ENCODE data around the gene LPP. TPM values are rescaled to one million over a fixed set of nuclear protein-coding genes. Genes with fewer than 3 reads are reported as not detected.

The LPP gene
- polyA plus RNA-seq, 1 donor (not counting 4 experiments of a cell fraction or from before 2014, with no cell fraction given), result 16.0 TPM

DNA sequence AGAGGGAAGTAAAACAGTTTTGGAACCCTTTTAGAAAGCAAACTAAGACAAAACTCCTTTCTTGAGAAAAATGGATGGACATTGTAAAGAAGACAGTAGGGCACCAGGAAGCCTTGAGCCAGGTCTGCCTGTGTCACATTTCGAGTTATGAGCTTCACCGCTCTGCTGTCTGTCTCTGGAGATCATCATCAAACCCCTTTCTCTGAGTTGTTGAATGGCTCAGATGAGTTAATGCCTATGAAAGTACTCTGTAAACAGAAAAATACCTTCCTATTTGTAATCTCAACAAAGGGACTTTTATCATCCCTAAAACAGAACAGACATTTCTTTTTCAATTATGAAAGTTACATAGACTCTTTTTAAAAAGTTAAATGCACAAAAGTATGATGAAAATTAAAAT is 145.8 kb downstream of the LPP start:
- H3K27ac ChIP-seq (ENCODE audit: control insufficient read depth, insufficient read depth, low read length), result no peak overlapping the region
- DNase-seq (ENCODE audit: low read depth, low spot score) (no peak), FAIRE-seq (no peak)
- H3K4me2 ChIP-seq (ENCODE audit: control insufficient read depth, extremely low read depth, insufficient read depth, low read depth, low read length), result no peak overlapping the region
- no peak overlapping the region for H3K9ac ChIP-seq (ENCODE audit: control insufficient read depth, extremely low read depth, insufficient read depth, low read length)
- no peak overlapping the region for H3K4me3 ChIP-seq (ENCODE audit: control insufficient read depth in 2 of 3, extremely low read depth in 1 of 3, insufficient read depth in 2 of 3, low read depth in 1 of 3, low read length in 3 of 3)
- peaks cover 43% of the 10 kb centered on the region for H3K4me1 ChIP-seq (ENCODE audit: control insufficient read depth, extremely low read depth, insufficient read depth, low read length)
- no peaks in the 10 kb centered on the region for H3K27me3 ChIP-seq (ENCODE audit: control insufficient read depth, extremely low read depth, insufficient read depth, low read length)
- no peak overlapping the region for H2AFZ ChIP-seq (ENCODE audit: control insufficient read depth, low read length)
- peaks cover 4% of the 10 kb centered on the region for H3K79me2 ChIP-seq (ENCODE audit: control insufficient read depth, insufficient read depth, low read length)
- H3K9me3 ChIP-seq (ENCODE audit: control insufficient read depth, low read depth, low read length), result no peaks in the 10 kb centered on the region
- H4K20me1 ChIP-seq (ENCODE audit: control insufficient read depth, extremely low read depth, insufficient read depth, low read length), result no peaks in the 10 kb centered on the region
- H3K9me1 ChIP-seq (ENCODE audit: control insufficient read depth, extremely low read depth, insufficient read depth, low read length), result no peaks in the 10 kb centered on the region
- dilution Hi-C loops (cut with MboI; ENCODE audit: extremely low pct_ligation_motif_present, low sequenced_read_pairs), result no loop called here
- peaks cover 0 to 2% of the 10 kb centered on the region in 2 experiments for H3K36me3 ChIP-seq (ENCODE audit: control insufficient read depth in 2 of 2, extremely low read depth in 1 of 2, insufficient read depth in 2 of 2, low read length in 2 of 2)
- no peak for TF ChIP-seq EZH2 (IDR thresholded peaks at IDR 0.05; ENCODE audit: low read length)
- TF ChIP-seq, protein P1, sequence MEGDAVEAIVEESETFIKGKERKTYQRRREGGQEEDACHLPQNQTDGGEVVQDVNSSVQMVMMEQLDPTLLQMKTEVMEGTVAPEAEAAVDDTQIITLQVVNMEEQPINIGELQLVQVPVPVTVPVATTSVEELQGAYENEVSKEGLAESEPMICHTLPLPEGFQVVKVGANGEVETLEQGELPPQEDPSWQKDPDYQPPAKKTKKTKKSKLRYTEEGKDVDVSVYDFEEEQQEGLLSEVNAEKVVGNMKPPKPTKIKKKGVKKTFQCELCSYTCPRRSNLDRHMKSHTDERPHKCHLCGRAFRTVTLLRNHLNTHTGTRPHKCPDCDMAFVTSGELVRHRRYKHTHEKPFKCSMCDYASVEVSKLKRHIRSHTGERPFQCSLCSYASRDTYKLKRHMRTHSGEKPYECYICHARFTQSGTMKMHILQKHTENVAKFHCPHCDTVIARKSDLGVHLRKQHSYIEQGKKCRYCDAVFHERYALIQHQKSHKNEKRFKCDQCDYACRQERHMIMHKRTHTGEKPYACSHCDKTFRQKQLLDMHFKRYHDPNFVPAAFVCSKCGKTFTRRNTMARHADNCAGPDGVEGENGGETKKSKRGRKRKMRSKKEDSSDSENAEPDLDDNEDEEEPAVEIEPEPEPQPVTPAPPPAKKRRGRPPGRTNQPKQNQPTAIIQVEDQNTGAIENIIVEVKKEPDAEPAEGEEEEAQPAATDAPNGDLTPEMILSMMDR (optimal IDR thresholded peaks at IDR 0.05 in 1 of 3, IDR thresholded peaks at IDR 0.05 in 1 of 3, conservative IDR thresholded peaks at IDR 0.05 in 1 of 3; ENCODE audit: extremely low read depth in 1 of 3, insufficient read depth in 2 of 3, low read length in 3 of 3), result no peak

DNA sequence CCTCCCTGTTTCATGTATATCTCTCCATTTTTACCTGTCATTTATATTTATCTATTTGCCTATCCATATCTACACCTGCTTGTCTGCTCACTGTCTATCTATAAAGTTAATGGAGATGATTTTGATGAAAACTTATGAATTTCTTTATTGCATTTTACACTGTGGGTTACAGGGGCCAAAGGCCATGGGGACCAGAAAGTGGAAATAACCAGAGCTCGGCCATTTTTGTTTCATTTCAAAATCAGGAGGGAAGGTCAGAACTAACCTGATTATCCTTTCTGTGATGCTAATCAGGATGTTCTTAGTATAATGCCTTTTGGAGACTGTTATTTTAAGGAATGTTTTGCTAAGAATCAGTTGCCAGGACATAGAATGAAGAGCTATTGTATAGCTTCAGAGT is 147.2 kb downstream of the LPP start:
- DNase-seq (ENCODE audit: low read depth, low spot score) (no peak), FAIRE-seq (no peak)
- no peaks in the 10 kb centered on the region for H3K9me3 ChIP-seq (ENCODE audit: control insufficient read depth, low read depth, low read length)
- H3K9ac ChIP-seq (ENCODE audit: control insufficient read depth, extremely low read depth, insufficient read depth, low read length), result no peak overlapping the region
- no peak overlapping the region for H3K4me3 ChIP-seq (ENCODE audit: control insufficient read depth in 2 of 3, extremely low read depth in 1 of 3, insufficient read depth in 2 of 3, low read depth in 1 of 3, low read length in 3 of 3)
- H3K9me1 ChIP-seq (ENCODE audit: control insufficient read depth, extremely low read depth, insufficient read depth, low read length), result no peaks in the 10 kb centered on the region
- H3K27ac ChIP-seq (ENCODE audit: control insufficient read depth, insufficient read depth, low read length), result no peak overlapping the region
- no peak overlapping the region for H2AFZ ChIP-seq (ENCODE audit: control insufficient read depth, low read length)
- dilution Hi-C loops (cut with MboI; ENCODE audit: extremely low pct_ligation_motif_present, low sequenced_read_pairs), result no loop called here
- no peaks in the 10 kb centered on the region for H3K36me3 ChIP-seq (ENCODE audit: control insufficient read depth in 2 of 2, extremely low read depth in 1 of 2, insufficient read depth in 2 of 2, low read length in 2 of 2)
- H3K27me3 ChIP-seq (ENCODE audit: control insufficient read depth, extremely low read depth, insufficient read depth, low read length), result no peaks in the 10 kb centered on the region
- no peaks in the 10 kb centered on the region for H4K20me1 ChIP-seq (ENCODE audit: control insufficient read depth, extremely low read depth, insufficient read depth, low read length)
- no peaks in the 10 kb centered on the region for H3K79me2 ChIP-seq (ENCODE audit: control insufficient read depth, insufficient read depth, low read length)
- no peak overlapping the region for H3K4me2 ChIP-seq (ENCODE audit: control insufficient read depth, extremely low read depth, insufficient read depth, low read depth, low read length)
- TF ChIP-seq, protein P1 (optimal IDR thresholded peaks at IDR 0.05 in 1 of 3, IDR thresholded peaks at IDR 0.05 in 1 of 3, conservative IDR thresholded peaks at IDR 0.05 in 1 of 3; ENCODE audit: extremely low read depth in 1 of 3, insufficient read depth in 2 of 3, low read length in 3 of 3), result no peak
- TF ChIP-seq EZH2 (IDR thresholded peaks at IDR 0.05; ENCODE audit: low read length), result no peak
- peaks cover 30% of the 10 kb centered on the region for H3K4me1 ChIP-seq (ENCODE audit: control insufficient read depth, extremely low read depth, insufficient read depth, low read length)

Data from keratinocyte (primary cell).